CD4-positive, alpha-beta T cell (primary cell): ENCODE data around the gene SPATA31D3. TPM values are rescaled to one million over a fixed set of nuclear protein-coding genes. Genes with fewer than 3 reads are reported as not detected.

Source experiments
- ATAC-seq: fragments of 200-7000 bp; cut with Tn5 transposase; one replicate; pipeline ENCODE4 v1.10.0; 2022; ENCODE audit warnings: mild to moderate bottlenecking; ENCODE audit not compliant: poor library complexity
- CTCF ChIA-PET: fragments of 350-600 bp; sonication (Branson Sonifier 250); formaldehyde crosslinking; loops from one replicate; lab custom pipeline; 2021; ENCODE audit warnings: antibody characterized with exemption, inconsistent platforms; lab: Charles Lee
- POLR2A ChIA-PET: fragments of 350-600 bp; sonication (Branson Sonifier 250); formaldehyde crosslinking; loops from one replicate; lab custom pipeline; 2021; ENCODE audit warnings: antibody characterized with exemption, inconsistent platforms; lab: Charles Lee
- DNase-seq, 14 experiments: peaks; one replicate each; pipeline ENCODE4 v3.0.0-alpha.2; 2013 to 2020; ENCODE audit warnings: mixed read lengths in 2 of 14
- H3K27ac ChIP-seq, 2 donors: one replicate each; pipeline versions ENCODE4 v1.5.1 to v1.7.0; 2013; ENCODE audit warnings: low read length in 2 of 2, low read depth in 1 of 2, mild to moderate bottlenecking in 1 of 2
- H3K27me3 ChIP-seq, 2 experiments: 1 replicate in 1 of 2; 2 replicates in 1 of 2; pipeline versions ENCODE4 v1.6.1 to v1.7.0; 2013; ENCODE audit warnings: low read length in 2 of 2, control low read depth in 1 of 2, mild to moderate bottlenecking in 1 of 2, moderate library complexity in 1 of 2; ENCODE audit not compliant: insufficient read depth in 2 of 2, control insufficient read depth in 1 of 2
- H3K36me3 ChIP-seq: one replicate; pipeline ENCODE4 v1.6.1; 2013; ENCODE audit warnings: low read length, control low read depth; ENCODE audit not compliant: insufficient read depth
- H3K4me1 ChIP-seq: one replicate; pipeline ENCODE4 v1.6.1; 2013; ENCODE audit warnings: low read length, control low read depth; ENCODE audit not compliant: insufficient read depth
- H3K4me3 ChIP-seq: one replicate; pipeline ENCODE4 v1.5.1; 2013; ENCODE audit warnings: mild to moderate bottlenecking, low read length, moderate library complexity
- H3K9me3 ChIP-seq, 2 experiments: 1 replicate in 1 of 2; 2 replicates in 1 of 2; pipeline versions ENCODE4 v1.6.1 to v1.7.0; 2013; ENCODE audit warnings: low read length in 2 of 2, mild to moderate bottlenecking in 2 of 2, control low read depth in 1 of 2, moderate library complexity in 1 of 2; ENCODE audit not compliant: control insufficient read depth in 1 of 2, insufficient read depth in 1 of 2
- H3K27ac Mint-ChIP-seq: one replicate; pipeline ENCODE4 v1.8.0; 2020; ENCODE audit warnings: mixed read lengths
- H3K27me3 Mint-ChIP-seq: one replicate; pipeline ENCODE4 v1.8.0; 2021; ENCODE audit warnings: mixed read lengths
- H3K36me3 Mint-ChIP-seq: one replicate; pipeline ENCODE4 v1.8.0; 2021; ENCODE audit warnings: low read depth, mixed read lengths
- H3K4me1 Mint-ChIP-seq: one replicate; pipeline ENCODE4 v1.8.0; 2021; ENCODE audit warnings: low read depth, mixed read lengths
- H3K4me3 Mint-ChIP-seq: one replicate; pipeline ENCODE4 v1.8.0; 2020; ENCODE audit warnings: mild to moderate bottlenecking, mixed read lengths
- H3K9me3 Mint-ChIP-seq: one replicate; pipeline ENCODE4 v1.8.0; 2020; ENCODE audit warnings: mixed read lengths
- CTCF ChIP-seq: fragments of 200-600 bp; IDR thresholded peaks from one replicate; pipeline ENCODE4 v1.8.0; 2022; ENCODE audit warnings: antibody characterized with exemption, mild to moderate bottlenecking
- intact Hi-C, 2 experiments: fragments of 100-400 bp; cut with DNase I in 1 of 2; cut with micrococcal nuclease in 1 of 2; formaldehyde crosslinking; loops; one replicate each; pipeline versions ENCODE4 v1.15.1 to v1.9.0; 2023 to 2025; cut with DNase I, micrococcal nuclease
- total RNA-seq, 174 experiments: library from RNA in 2 of 174; stranded (reverse) in 2 of 174; gene quantifications; one replicate each; pipeline ENCODE4 v1.2.3 and lab custom pipeline; 2021 to 2026

Gene SPATA31D3
- total RNA-seq, 2 experiments from 2014 or later: not detected

- H3K4me1 ChIP-seq: no peaks in the 10 kb centered on the region
- no peak overlapping the region for H3K27ac ChIP-seq
- Mint-ChIP-seq H3K4me3 (no peak overlapping the region), H3K27me3 (no peaks in the 10 kb centered on the region), H3K27ac (no peak overlapping the region), H3K4me1 (no peaks in the 10 kb centered on the region), H3K36me3 (no peaks in the 10 kb centered on the region), H3K9me3 (no peaks in the 10 kb centered on the region)
- H3K4me3 ChIP-seq: no peak overlapping the region
- no peak for ATAC-seq
- no peaks in the 10 kb centered on the region for H3K27me3 ChIP-seq
- CTCF ChIA-PET: no interaction called here
- intact Hi-C loops: no loop called here
- peaks cover 0 to 2% of the 10 kb centered on the region in 2 experiments for H3K9me3 ChIP-seq
- TF ChIP-seq CTCF: no peak
- no peak for DNase-seq
- no peaks in the 10 kb centered on the region for H3K36me3 ChIP-seq
- POLR2A ChIA-PET: no interaction called here
These were observed 46.4 kb downstream of the SPATA31D3 start for GRCh38 chr9:81989700-81990099.

GRCh38 chr9:81993656-81994055, 50.4 kb downstream of the SPATA31D3 start:
- no peaks in the 10 kb centered on the region for H3K36me3 ChIP-seq
- H3K4me1 ChIP-seq: no peaks in the 10 kb centered on the region
- ChIA-PET POLR2A (no interaction called here), CTCF (no interaction called here)
- intact Hi-C loops: no loop called here
- no peak for DNase-seq
- H3K4me3 Mint-ChIP-seq: no peak overlapping the region
- H3K27ac ChIP-seq: no peak overlapping the region
- no peak overlapping the region for H3K27ac Mint-ChIP-seq
- no peaks in the 10 kb centered on the region for H3K27me3 ChIP-seq
- no peak for TF ChIP-seq CTCF
- H3K36me3 Mint-ChIP-seq: no peaks in the 10 kb centered on the region
- H3K4me3 ChIP-seq: no peak overlapping the region
- H3K9me3 ChIP-seq: peaks cover 0 to 10% of the 10 kb centered on the region in 2 experiments
- no peaks in the 10 kb centered on the region for H3K4me1 Mint-ChIP-seq
- H3K27me3 Mint-ChIP-seq: no peaks in the 10 kb centered on the region
- H3K9me3 Mint-ChIP-seq: no peaks in the 10 kb centered on the region
- no peak for ATAC-seq

Other genes with a start within 250 kb of the SPATA31D3 start
- not detected for gene SPATA31D4, start 15.1 kb upstream of the SPATA31D3 start, total RNA-seq
- gene SPATA31D1, start 45.3 kb downstream of the SPATA31D3 start, total RNA-seq: not detected